GM10266 (cell line): ENCODE results near the gene PSG4.
"Not testable (repeated sequence)": the region's sequence is repeated elsewhere in the genome, so short reads cannot be mapped to it uniquely, and the experiment has no call there.

Experiments
- DNase-seq: peaks from one replicate; pipeline ENCODE4 v3.0.0; 2012; ENCODE audit errors: extremely low spot score
- CTCF ChIP-seq: IDR thresholded peaks from 2 replicates; pipeline ENCODE4 v1.5.1; 2012; ENCODE audit warnings: mild to moderate bottlenecking, low read depth; ENCODE audit not compliant: control insufficient read depth, insufficient read depth; ENCODE audit errors: missing control alignments

PSG4 gene

GRCh38 chr19:43163135-43163534 is 42.3 kb downstream of the PSG4 start:
- not testable (repeated sequence) for DNase-seq

DNA sequence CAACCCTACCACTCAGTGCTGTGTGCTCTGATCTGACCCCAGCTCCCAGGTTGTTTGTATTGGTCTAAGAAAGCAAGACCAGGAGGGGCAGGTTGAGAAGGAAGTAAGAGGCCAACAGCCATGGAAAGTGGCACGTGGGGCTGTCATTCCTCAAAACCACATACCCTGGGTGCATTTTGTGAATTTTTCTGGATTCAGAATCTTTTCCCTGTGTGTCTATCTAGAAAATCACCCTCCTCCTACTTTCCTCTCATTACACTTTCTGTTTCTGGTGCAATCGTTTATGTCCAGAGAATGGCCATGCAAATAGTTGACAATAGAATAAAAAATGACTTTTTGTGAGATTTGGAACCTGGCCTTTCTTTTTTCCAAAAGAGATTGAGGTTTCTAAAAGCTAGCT is 43.2 kb downstream of the PSG4 start:
- DNase-seq: not testable (repeated sequence)

- no peak for TF ChIP-seq CTCF
- DNase-seq: no peak
Observed at GRCh38 chr19:43152214-43152613, 53.2 kb downstream of the PSG4 start.

DNA sequence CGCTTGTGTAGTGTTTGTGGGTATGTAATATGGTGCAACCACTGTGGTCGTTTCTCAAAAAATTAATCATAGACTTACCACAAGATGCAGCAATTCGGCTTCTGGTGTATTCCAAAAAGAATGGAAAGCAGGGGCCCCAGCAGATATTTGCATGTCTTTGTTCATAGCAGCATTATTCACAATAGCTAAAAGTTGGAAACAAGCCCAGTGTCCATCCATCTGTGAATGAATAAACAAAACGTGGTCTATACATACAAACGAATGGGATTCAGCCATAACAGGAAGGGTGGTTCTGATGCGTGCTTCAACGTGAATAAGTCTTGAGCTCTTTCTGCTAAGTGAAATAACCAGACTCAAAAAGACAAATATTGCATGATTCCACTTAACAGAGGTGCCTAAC is 55.6 kb downstream of the PSG4 start:
- DNase-seq: not testable (repeated sequence)

- TF ChIP-seq CTCF: no peak
- DNase-seq: no peak
Observed at GRCh38 chr19:43148233-43148632, 57.2 kb downstream of the PSG4 start.
